HG03280 (cell line): ENCODE measurements around the gene GLIS1.

Experiments
- ATAC-seq: cut with Tn5 transposase; IDR thresholded peaks from one replicate; pipeline ENCODE4 v1.9.1; 2021; ENCODE audit warnings: mild to moderate bottlenecking, moderate library complexity; ENCODE audit not compliant: unreplicated experiment

The GLIS1 gene

DNA sequence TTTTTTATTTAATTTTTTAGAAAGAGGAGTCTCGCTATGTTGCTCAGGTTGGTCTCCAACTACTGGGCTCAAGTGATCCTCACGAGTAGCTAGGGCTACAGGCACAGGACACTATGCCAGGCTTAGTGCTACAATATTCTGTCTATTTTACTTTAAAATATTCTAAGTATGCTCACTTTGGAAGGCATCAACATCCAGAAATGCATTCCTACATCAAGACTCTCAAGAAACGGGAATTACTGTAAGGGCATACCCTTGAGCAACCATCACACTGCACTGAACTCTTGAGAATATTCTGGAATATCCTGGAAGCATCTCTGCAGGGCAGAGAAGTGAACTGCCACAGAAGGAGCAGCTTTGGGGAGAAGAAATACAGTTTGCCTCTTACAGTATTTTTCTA, 280.3 kb downstream of the GLIS1 start:
- ATAC-seq = no peak
